ENCODE results near the gene GTF2H2C. TPM values are rescaled to one million over a fixed set of nuclear protein-coding genes. Genes with fewer than 3 reads are reported as not detected.
"Not testable (repeated sequence)": the region's sequence is repeated elsewhere in the genome, so short reads cannot be mapped to it uniquely, and the experiment has no call there.

GTF2H2C gene
- total RNA-seq, 1 donor, result 53.8 TPM

GRCh38 chr5:69608861-69609496 lies 49.0 kb downstream of the GTF2H2C start:
- DNase-seq (ENCODE audit: low read depth); H3K4me3 ChIP-seq (ENCODE audit: low read depth, low read length): not testable (repeated sequence)

DNA sequence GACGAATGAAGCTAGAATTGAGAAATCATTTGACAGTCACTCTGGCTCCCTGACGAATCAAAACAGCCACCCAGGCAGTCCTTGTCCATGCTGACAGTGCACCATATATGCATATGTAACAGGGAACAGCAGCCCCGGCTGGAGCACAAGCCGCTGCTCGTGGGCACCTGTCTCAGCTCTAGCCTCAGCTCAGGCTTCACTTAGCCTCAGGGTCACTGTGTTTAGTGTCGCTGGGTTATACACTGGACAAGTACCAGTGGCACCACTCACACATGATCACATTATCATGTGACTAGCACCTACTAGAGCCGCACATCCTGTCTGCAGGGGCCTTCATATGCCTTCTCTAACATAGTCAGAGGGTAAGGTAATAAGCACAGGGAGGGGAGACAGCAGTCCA lies 54.9 kb downstream of the GTF2H2C start:
- DNase-seq (ENCODE audit: low read depth); H3K4me3 ChIP-seq (ENCODE audit: low read depth, low read length): not testable (repeated sequence)

DNA sequence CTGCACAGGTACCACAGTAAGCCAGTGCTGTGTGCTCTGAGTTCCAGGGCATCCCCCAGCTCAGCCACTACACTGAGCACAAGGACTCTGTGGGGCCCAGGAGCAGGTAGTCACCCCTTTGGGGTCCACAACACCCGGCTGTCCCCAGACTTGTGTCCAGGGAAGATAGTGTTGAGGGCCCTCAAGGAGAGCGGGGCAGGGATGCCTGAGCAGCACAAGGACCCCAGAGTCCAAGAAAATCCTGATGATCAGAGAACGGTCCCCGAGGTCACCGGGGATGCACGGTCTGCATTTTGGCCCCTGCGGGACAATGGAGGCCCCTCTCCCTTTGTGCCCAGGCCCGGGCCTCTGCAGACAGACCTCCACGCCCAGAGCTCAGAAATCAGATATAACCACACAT lies 71.9 kb downstream of the GTF2H2C start:
- H3K4me3 ChIP-seq (ENCODE audit: low read depth, low read length); DNase-seq (ENCODE audit: low read depth): not testable (repeated sequence)

Small RNA genes lying within 50 kb of the gene (small RNA-seq; reads per million reads assigned to genes)
- gene RNU6-724P, result not detected

Other genes starting within 250 kb of the GTF2H2C start
- gene CCDC125, start 227.4 kb upstream of the GTF2H2C start, total RNA-seq (ENCODE audit: low replicate concordance), result 8.8 and 9.6 TPM in 2 replicates
- gene AK6, start 190.7 kb upstream of the GTF2H2C start, total RNA-seq (ENCODE audit: low replicate concordance), result 47.3 and 55.2 TPM in 2 replicates
- 29.3 and 86.2 TPM in 2 replicates for gene TAF9, start 190.7 kb upstream of the GTF2H2C start, total RNA-seq (ENCODE audit: low replicate concordance)
- 26.1 and 28.6 TPM in 2 replicates for gene RAD17, start 190.4 kb upstream of the GTF2H2C start, total RNA-seq (ENCODE audit: low replicate concordance)
- gene MARVELD2, start 145.1 kb upstream of the GTF2H2C start, total RNA-seq (ENCODE audit: low replicate concordance), result 0.63 and 0.65 TPM in 2 replicates
- 1.1 and 3.0 TPM in 2 replicates for gene OCLN, start 67.4 kb upstream of the GTF2H2C start, total RNA-seq (ENCODE audit: low replicate concordance)